Heart right ventricle (tissue), 16 donors: ENCODE results near the gene BNIP3. TPM values are rescaled to one million over a fixed set of nuclear protein-coding genes. Genes with fewer than 3 reads are reported as not detected.

Source experiments
- ATAC-seq, 8 donors: fragments of 200-7000 bp; cut with Tn5 transposase; one replicate each; pipeline ENCODE4 v1.9.1; 2020; ENCODE audit warnings: mild to moderate bottlenecking in 8 of 8, moderate library complexity in 8 of 8, moderate number of reproducible peaks in 1 of 8
- DNase-seq, 2 donors: peaks; one replicate each; pipeline ENCODE4 v3.0.0-alpha.2; 2020
- H3K27ac ChIP-seq, 10 donors: fragments of 200-600 bp; sonication (generic) in 2 of 10; one replicate each; pipeline versions ENCODE4 v1.5.0 to v1.8.0; 2020 to 2022; ENCODE audit warnings: mild to moderate bottlenecking in 3 of 10
- H3K27me3 ChIP-seq, 7 donors: fragments of 200-600 bp; one replicate each; pipeline ENCODE4 v1.8.0; 2021 to 2022; ENCODE audit warnings: mild to moderate bottlenecking in 2 of 7
- H3K36me3 ChIP-seq, 9 donors: fragments of 200-600 bp; sonication (generic) in 1 of 9; one replicate each; pipeline versions ENCODE4 v1.5.0 to v1.8.0; 2020 to 2022; ENCODE audit warnings: mild to moderate bottlenecking in 2 of 9
- H3K4me1 ChIP-seq, 9 donors: fragments of 200-600 bp; sonication (generic) in 1 of 9; one replicate each; pipeline versions ENCODE4 v1.5.0 to v1.8.0; 2020 to 2022; ENCODE audit warnings: mild to moderate bottlenecking in 4 of 9
- H3K4me3 ChIP-seq, 10 donors: fragments of 200-600 bp; sonication (generic) in 2 of 10; one replicate each; pipeline versions ENCODE4 v1.5.0 to v1.8.0; 2020 to 2022; ENCODE audit warnings: mild to moderate bottlenecking in 7 of 10, moderate library complexity in 2 of 10
- H3K9me3 ChIP-seq, 11 donors: fragments of 200-600 bp in 10 of 11; sonication (generic) in 2 of 11; one replicate each; pipeline versions ENCODE4 v1.5.0 to v1.8.0; 2013 to 2022; ENCODE audit warnings: mild to moderate bottlenecking in 2 of 11, control low read depth in 1 of 11, moderate library complexity in 1 of 11
- WGBS, 2 donors: extraction: QIAGEN DNeasy Blood & Tissue Kit; methylation state at CpG; one replicate each; pipeline ENCODE4 v1.1.7; 2013; ENCODE audit warnings: inconsistent platforms in 1 of 2; 5-methylcytosine and 5-hydroxymethylcytosine counted together
- intact Hi-C, 10 donors: fragments of 100-400 bp; cut with DNase I; formaldehyde crosslinking; loops; one replicate each; pipeline versions ENCODE4 v1.11.1 to v1.14.2; 2022
- polyA plus RNA-seq, 2 donors: library from polyadenylated mRNA; stranded (reverse); fragments of 200-250 nt; gene quantifications; one replicate each; pipeline ENCODE4 v1.2.3, GENCODE V29; 2013
- total RNA-seq, 10 donors: library from RNA; stranded (reverse); fragmentation: NEBNext Ultra II Directional in 3 of 10; extraction: Animal tissue kit (Norgen Biotek cat#: 25700) in 3 of 10; gene quantifications; one replicate each; pipeline versions ENCODE4 v1.2.1 to v1.2.4, GENCODE V29; 2021 to 2023
- TF ChIP-seq, protein P1 (sequence below), 9 donors: fragments of 200-600 bp; sonication (generic) in 2 of 9; IDR thresholded peaks; one replicate each; pipeline versions ENCODE4 v1.5.0 to v1.8.0; 2021 to 2022; ENCODE audit warnings: antibody characterized with exemption in 9 of 9, mild to moderate bottlenecking in 5 of 9, moderate library complexity in 1 of 9
- donor health status: Arrhythmogenic right ventricular cardiomyopathy.
- donor health status: ischemic (EF 13 %, LVEDD 7.1; RV severe dilation, severe dysfunction).
- donor health status: healthy with polysubstance abuse.
- donor health status: DM: no; HTN: yes; CAD: no.
- donor health status: DM: no; HTN: no; CAD: no.
- donor health status: ischemic (EF 25% LVEDD 6.9; RV normal size, moderate dysfunction).
- donor health status: ischemic (EF 25% LVEDD 5.7; RV mildly dilated, moderate dysfunction).
- donor health status: healthy.
- donor health status: DM: yes; HTN: yes; CAD: no.
- donor health status: Ischemic cardiomyopathy.
- donor health status: ischemic (EF 35%, LVEDD 5.7; RV mildly dilated, moderate dysfunction).
- donor health status: nonischemic (EF 11% LVEDD 7.7; RV severe dilation, severe dysfunction).
- donor health status: DM: yes; HTN: yes; CAD: no.
- donor health status: PGD.
- donor health status: ischemic (EF 29% LVEDD 5.4; RV normal size, mild dysfunction).
- donor health status: nonischemic (EF 23%, LVEDD 6.1; RV moderate dilation, normal function).

Gene BNIP3
- total and polyA plus RNA-seq, 12 donors: 34.6 to 211 (median 148) TPM

DNA sequence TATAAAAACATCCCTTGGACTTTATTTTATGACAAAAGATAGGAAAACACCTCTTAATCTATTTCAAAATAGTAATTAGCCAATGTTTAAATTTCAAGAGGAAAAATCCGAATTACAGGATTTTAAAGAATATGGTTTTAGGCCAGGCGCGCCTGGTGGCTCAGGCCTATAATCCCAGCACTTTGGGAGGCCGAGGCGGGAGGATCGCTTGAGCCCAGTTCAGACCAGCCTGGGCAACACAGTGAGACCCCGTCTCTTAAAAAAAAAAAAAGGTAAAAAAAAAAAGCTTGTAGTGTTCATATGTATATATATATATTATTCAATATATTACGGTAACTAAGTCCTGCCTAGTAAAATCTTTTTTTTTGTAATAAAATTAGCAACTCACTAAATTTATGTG lies 1.4 kb downstream of the BNIP3 start:
- H3K4me3 ChIP-seq: peak overlapping the region; percentile 24 to 99 (median 90)
- H3K4me1 ChIP-seq: peaks cover 4 to 47% (median 42%) of the 10 kb centered on the region in 9 donors
- H3K9me3 ChIP-seq: no peaks in the 10 kb centered on the region
- intact Hi-C loops: loop anchor here in 4 of 10 donors (5.0 kb wide), 3 partner anchors 42 to 83 kb away; partner anchors contain the start of gene PPP2R2D (in 1 of the 4)
- peaks cover 0 to 24% (median 0%) of the 10 kb centered on the region in 7 donors for H3K27me3 ChIP-seq
- WGBS, 2 donors: 78 to 82% methylated on average over 8 of the region's 8 CpGs
- peak overlapping the region in 9 of 10 donors; percentile 49 to 91 (median 81) for H3K27ac ChIP-seq
- ATAC-seq (no peak), DNase-seq (no peak)
- TF ChIP-seq, protein P1, sequence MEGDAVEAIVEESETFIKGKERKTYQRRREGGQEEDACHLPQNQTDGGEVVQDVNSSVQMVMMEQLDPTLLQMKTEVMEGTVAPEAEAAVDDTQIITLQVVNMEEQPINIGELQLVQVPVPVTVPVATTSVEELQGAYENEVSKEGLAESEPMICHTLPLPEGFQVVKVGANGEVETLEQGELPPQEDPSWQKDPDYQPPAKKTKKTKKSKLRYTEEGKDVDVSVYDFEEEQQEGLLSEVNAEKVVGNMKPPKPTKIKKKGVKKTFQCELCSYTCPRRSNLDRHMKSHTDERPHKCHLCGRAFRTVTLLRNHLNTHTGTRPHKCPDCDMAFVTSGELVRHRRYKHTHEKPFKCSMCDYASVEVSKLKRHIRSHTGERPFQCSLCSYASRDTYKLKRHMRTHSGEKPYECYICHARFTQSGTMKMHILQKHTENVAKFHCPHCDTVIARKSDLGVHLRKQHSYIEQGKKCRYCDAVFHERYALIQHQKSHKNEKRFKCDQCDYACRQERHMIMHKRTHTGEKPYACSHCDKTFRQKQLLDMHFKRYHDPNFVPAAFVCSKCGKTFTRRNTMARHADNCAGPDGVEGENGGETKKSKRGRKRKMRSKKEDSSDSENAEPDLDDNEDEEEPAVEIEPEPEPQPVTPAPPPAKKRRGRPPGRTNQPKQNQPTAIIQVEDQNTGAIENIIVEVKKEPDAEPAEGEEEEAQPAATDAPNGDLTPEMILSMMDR (IDR thresholded peaks at IDR 0.05): no peak
- H3K36me3 ChIP-seq: peaks cover 0 to 5% (median 0%) of the 10 kb centered on the region in 9 donors

DNA sequence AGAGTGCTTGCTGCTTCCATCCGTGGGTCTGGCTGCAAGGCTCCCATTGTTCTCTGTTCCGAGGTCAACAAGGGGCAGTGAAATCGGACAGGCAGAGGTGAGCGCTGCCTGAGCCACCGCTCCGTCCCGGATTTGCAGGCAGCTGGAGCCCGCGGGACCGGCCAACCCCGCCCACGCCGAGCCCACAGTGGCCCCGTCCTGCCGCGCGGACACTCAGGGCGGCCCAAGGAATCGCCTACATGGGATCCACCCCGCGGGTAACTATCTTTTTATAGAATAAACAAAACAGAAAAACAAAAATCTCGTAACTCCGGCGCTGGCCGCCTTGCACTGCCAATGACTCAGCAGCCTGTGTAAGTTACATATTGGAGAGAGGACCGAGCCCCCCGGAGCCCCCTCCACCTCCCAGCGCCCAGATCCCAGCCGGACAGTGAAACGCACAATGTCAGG lies 1.9 kb downstream of the BNIP3 start:
- 8% methylated on average over 30 of the region's 30 CpGs for WGBS, 2 donors

DNA sequence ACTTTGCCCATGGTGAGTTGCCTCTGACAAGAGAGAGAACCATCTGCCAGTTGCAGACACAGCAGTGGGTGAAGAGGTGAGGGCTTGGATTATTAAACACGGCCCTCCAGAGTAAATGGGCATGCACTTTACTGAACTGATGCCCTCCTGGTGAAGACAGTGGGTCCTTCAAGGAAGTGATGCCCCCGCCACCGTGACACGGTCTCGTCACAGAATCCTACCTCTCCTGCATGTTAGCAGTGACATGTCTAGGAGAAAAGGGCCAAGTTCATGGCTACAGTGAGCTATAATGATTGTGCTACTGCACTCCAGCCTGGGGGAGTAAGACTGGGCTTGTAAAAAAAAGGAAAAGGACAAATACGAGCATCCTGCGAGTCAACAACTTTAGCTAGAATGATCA lies 2.4 kb downstream of the BNIP3 start:
- peak overlapping the region in 8 of 10 donors; percentile 47 to 91 (median 77) for H3K27ac ChIP-seq
- no peak for ATAC-seq
- WGBS, 2 donors: 42 to 49% methylated on average over 7 of the region's 7 CpGs

More for the DNA sequence above, 1.9 kb downstream of the BNIP3 start:
- no peaks in the 10 kb centered on the region for H3K9me3 ChIP-seq
- H3K4me3 ChIP-seq: peak overlapping the region; percentile 23 to 99 (median 90)
- intact Hi-C loops: loop anchor here in 4 of 10 donors (5.0 to 10.0 kb wide), 5 partner anchors 42 to 165 kb away; partner anchors contain the start of gene PPP2R2D (in 1 of the 4)
- H3K27ac ChIP-seq: peak overlapping the region in 9 of 10 donors; percentile 31 to 91 (median 73)
- DNase-seq (peak; percentile 57 to 66), ATAC-seq (peak in 7 of 8 donors; percentile 20 to 69 (median 60))
- H3K4me1 ChIP-seq: peaks cover 4 to 51% (median 47%) of the 10 kb centered on the region in 9 donors
- peaks cover 0 to 24% (median 0%) of the 10 kb centered on the region in 7 donors for H3K27me3 ChIP-seq
- TF ChIP-seq, protein P1 (IDR thresholded peaks at IDR 0.05): no peak
- H3K36me3 ChIP-seq: peaks cover 0 to 5% (median 0%) of the 10 kb centered on the region in 9 donors

DNA sequence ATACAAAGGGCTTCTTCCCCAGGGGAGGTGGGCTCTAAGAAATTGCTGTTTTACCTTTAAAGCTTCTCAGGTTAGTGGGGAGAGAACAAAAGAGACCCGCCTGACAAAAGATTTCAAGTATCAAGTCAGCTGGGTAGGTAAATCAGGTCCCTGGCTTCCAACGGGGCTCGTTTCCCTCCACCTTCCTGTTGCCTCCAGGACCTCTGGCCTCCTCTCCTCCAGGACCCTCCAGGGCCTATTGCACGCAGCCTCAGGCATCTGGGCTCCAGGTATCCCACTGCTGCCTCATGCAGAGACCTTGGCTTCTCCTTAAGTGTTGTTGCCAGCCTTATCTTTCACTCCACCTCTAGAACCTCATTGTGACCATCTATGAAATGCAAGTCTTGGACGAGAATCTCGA lies 2.9 kb downstream of the BNIP3 start:
- no peak overlapping the region for H3K4me3 ChIP-seq
- H3K4me1 ChIP-seq: peaks cover 4 to 61% (median 54%) of the 10 kb centered on the region in 9 donors
- TF ChIP-seq, protein P1 (IDR thresholded peaks at IDR 0.05): no peak
- no peaks in the 10 kb centered on the region for H3K9me3 ChIP-seq
- ATAC-seq: no peak
- WGBS, 2 donors: 57 to 65% methylated on average over 6 of the region's 6 CpGs
- intact Hi-C loops: loop anchor here in 1 of 10 donors (5.0 to 10.0 kb wide), 2 partner anchors 72 to 166 kb away; no protein-coding TSS in a partner anchor
- peaks cover 0 to 5% (median 0%) of the 10 kb centered on the region in 9 donors for H3K36me3 ChIP-seq
- peak overlapping the region in 3 of 10 donors; percentile 13 to 91 (median 88) for H3K27ac ChIP-seq
- no peak for DNase-seq
- peaks cover 0 to 24% (median 0%) of the 10 kb centered on the region in 7 donors for H3K27me3 ChIP-seq

More for the DNA sequence above, 2.4 kb downstream of the BNIP3 start:
- Histone ChIP-seq H3K9me3 (no peaks in the 10 kb centered on the region), H3K4me1 (peaks cover 4 to 56% (median 49%) of the 10 kb centered on the region in 9 donors), H3K4me3 (peak overlapping the region in 8 of 10 donors; percentile 68 to 99 (median 93)), H3K36me3 (peaks cover 0 to 5% (median 0%) of the 10 kb centered on the region in 9 donors), H3K27me3 (peaks cover 0 to 24% (median 0%) of the 10 kb centered on the region in 7 donors)
- intact Hi-C loops: loop anchor here in 1 of 10 donors (5.0 to 10.0 kb wide), 2 partner anchors 72 to 165 kb away; no protein-coding TSS in a partner anchor
- TF ChIP-seq, protein P1 (IDR thresholded peaks at IDR 0.05): no peak
- no peak for DNase-seq
